Stimulated activated CD8-positive, alpha-beta memory T cell treated with anti-CD3 and anti-CD28 coated beads, Interleukin-4, amount 100 ng/mL, for 48 hours (primary cell): ENCODE measurements around the gene PKP1.

ENCODE experiments used
- DNase-seq: peaks from one replicate; pipeline ENCODE4 v3.0.0-alpha.2; 2020

PKP1 gene

GRCh38 chr1:201354901-201355295 is 71.6 kb downstream of the PKP1 start:
- no peak for DNase-seq

GRCh38 chr1:201355471-201355870 is 72.2 kb downstream of the PKP1 start:
- no peak for DNase-seq

GRCh38 chr1:201356236-201356635 is 72.9 kb downstream of the PKP1 start:
- no peak for DNase-seq

DNA sequence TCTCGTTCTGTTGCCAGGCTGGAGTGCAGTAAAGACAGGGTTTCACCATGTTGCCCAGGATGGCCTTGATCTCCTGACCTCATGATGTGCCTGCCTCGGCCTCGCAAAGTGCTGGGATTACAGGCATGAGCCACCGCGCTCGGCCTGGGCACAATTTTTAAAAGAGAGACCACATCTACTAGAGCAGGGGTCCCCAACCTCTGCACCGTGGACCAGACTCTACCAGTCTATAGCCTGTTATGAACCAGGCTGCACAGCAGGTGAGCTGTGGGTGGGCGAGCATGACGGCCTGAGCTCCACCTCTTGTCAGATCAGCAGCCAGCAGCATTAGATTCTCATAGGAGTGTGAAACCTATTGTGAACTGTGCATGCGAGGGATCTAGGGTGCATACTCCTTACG is 73.4 kb downstream of the PKP1 start:
- no peak for DNase-seq

DNA sequence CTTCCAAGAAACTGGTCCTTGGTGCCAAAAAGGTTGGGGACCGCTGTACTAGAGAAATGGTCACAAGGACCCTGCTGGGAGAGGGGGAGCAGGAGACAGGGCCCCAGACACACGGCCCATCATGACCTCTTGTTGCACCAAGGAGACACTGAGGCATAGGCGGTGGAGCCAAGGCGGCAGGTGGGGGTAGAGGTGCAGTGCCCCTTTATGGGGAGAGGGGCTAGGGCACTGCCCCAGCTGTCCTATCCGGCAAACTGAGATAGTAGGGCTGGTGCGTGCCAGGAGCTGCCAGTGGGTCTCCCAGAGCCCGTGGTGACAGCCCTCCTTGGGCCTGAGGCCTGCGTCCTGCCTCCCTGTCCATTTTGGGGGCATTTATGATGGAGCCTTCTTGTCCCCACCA is 73.9 kb downstream of the PKP1 start:
- DNase-seq, result no peak

- DNase-seq, result no peak
Observed at GRCh38 chr1:201357636-201358348, 74.5 kb downstream of the PKP1 start.

DNA sequence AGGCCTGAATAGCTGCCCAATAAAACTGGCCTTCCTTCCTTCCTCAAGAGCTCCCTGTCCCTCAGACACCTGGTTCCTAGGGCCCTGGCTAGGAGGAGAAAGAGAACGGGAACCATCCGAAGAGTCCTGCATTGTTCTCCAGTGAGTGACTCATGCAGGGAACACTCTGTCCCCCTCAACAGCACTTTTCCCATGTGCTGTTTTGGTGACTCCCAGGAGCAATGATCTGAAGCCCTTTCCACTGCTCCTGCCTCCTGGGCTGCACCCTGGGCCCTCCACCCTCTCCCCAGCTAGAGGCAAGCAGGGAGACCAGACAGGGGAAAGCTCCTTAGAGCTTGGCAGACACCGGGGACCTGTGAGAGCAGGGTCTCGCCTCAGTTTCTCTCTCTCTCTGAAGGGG is 75.3 kb downstream of the PKP1 start:
- no peak for DNase-seq

- DNase-seq, result no peak
Observed at GRCh38 chr1:201359031-201359872, 75.9 kb downstream of the PKP1 start.

- DNase-seq, result no peak
Observed at GRCh38 chr1:201359873-201360210, 76.5 kb downstream of the PKP1 start.

GRCh38 chr1:201360486-201360885 is 77.2 kb downstream of the PKP1 start:
- DNase-seq, result no peak

- DNase-seq, result no peak
Observed at GRCh38 chr1:201360901-201361651, 77.8 kb downstream of the PKP1 start.

- DNase-seq, result peak; percentile 63
Observed at GRCh38 chr1:201361652-201362504, 78.6 kb downstream of the PKP1 start.

DNA sequence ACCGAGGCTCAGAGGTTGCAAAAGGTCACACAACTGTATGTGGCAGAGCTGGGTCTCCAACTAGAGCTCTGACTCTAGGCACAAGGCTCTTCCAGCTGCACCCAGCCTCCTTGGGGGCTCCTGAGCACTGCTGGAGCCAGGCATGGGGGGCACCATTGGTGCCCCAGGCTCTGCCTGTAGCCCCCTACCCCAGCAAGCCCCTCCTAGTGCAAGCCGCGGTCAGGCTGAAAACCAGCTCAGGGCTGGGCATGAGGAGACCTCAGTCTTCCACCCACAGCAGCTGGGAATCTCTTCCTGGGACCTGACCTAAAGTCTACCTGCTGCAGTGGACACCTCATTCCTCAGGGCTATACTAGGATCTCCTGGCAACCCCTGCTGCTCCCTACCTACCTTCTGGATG is 79.6 kb downstream of the PKP1 start:
- no peak for DNase-seq

- no peak for DNase-seq
Observed at GRCh38 chr1:201363467-201363866, 80.2 kb downstream of the PKP1 start.

DNA sequence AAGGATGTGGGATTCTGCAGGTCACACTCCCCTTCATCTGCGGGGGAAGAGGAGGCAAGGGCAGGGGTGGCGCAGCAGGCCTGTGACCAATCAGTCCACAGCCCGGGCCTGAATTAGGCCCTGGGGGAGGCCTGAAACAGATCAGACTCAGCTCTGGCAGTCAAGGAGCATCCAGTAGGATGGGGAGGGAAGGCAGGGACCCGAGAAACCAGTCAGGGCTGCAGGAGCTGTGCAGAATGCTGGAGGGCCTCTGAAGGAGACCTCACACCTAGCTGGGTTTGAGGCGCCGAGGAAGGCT is 81.5 kb downstream of the PKP1 start:
- DNase-seq, result no peak

- DNase-seq, result no peak
Observed at GRCh38 chr1:201365251-201365650, 81.9 kb downstream of the PKP1 start.

DNA sequence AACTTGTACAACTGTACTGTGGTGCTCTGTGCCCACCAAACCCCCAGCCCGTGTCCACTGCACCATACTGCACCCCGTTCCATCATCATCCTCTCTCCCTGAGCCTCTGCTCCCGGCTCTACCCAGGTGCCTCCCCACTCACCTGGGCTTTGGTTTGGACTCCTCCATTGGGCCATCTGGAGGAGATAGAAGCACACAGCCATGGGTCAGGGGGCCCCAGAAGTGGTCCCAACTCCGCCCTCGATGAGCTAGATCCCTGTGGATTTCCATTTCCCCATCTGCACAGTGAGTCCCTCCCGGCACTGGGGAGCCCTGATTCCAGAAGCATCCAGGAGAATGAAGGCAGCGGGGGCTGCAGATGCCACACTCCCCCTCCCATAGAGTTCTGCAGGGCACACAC is 83.4 kb downstream of the PKP1 start:
- no peak for DNase-seq

DNA sequence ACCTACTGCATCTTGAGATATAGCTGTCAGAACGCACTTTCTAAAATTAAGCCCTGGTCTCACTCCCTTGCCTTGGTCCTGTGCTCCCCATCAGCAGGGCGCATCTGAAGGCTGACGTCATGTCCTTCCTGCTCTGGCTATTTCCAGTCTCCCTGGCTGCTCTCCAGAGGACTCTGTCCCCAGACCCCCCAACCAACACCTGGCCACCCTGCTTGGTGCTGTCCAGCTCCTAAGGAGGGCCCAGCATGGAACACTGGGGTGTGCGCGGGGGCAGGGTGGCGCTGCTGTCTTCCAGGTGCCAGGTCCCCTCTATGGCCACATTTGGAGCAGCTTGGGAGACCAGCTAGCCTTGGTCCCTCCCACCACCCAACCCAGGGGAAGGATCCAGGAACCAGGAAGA is 85.9 kb downstream of the PKP1 start:
- DNase-seq, result no peak

DNA sequence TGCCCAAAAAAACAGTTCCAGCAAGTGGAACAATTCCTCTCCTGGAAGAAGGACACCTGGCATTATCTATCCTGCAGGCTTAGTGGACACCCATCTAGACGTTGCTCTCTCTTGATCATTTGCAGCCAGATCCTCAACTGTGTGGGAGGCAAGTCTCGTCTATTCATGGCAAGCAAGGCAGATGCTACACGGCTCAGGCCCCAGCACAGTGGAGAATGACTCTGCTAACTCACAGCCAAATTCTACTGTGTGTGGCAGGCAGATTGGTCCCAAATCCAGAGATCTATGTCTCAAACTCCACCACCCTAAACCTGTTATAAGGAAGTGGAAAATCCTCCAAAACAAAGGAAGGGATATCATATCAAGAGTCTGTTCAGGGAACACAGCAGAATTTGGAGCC is 87.2 kb downstream of the PKP1 start:
- no peak for DNase-seq

- DNase-seq, result no peak
Observed at GRCh38 chr1:201371276-201371675, 88.0 kb downstream of the PKP1 start.

DNA sequence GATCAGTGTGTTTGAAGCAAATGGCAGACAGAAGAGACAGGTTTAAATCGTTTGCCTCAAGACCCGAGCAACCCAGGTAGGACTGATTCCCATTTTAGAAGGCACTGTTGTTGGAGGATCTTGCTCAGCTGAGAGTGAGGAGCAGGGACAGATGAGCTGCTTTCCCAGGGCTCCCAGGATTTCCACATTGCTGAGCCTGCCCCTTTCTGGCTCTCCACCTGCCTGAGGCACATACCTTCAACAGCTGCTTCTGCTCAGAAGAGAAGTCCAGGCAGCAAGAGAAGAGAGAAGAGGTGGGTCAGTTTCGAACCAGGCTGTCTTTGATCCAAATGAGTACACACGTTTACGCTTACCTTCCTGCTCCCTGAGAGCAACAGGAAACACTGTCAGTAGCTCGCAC is 88.5 kb downstream of the PKP1 start:
- no peak for DNase-seq

DNA sequence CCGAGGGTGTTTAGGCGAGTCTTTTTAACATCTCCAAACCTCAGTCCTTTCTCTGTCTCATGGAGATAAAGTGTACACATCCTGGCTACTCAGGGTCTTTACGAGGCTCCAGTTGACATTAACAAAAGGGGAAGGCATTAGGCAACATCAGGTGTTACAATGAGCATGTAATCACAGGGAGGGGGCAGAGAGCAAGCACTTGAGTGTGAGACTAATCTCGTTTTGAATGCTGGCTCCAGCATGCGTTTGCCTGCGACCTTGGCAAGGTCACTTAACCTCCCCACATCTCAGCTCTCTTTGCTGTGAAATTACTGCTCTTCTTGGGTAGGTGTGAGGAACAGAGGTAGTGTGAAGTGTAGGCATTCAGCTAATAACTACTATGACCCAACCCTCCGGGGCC is 91.1 kb downstream of the PKP1 start:
- DNase-seq, result no peak

DNA sequence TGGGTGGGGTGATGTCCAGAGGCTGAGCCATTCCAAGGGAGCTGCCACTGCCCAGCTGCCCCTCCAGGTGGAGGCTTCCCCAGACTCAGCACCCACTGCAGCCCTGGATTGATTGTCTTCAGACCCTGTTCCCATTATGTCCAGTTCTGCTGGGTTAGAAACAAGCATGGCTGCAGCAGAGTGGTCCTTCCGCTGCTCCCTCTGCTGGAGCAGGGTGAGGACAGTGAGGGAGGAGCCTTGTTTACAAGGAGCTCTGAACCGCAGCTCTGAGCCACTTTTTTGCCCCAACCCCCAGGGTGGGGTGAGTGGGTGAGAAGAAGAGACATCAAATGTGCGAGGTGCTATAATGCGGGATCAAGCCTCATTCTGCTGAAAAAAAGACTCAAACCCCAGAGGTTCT is 91.9 kb downstream of the PKP1 start:
- DNase-seq, result no peak
